BE2C (cell line): ENCODE results near the gene LSS.
"Not testable (repeated sequence)": the region's sequence is repeated elsewhere in the genome, so short reads cannot be mapped to it uniquely, and the experiment has no call there.

Experiments
- DNase-seq: peaks from one replicate; pipeline ENCODE4 v3.0.0-alpha.2; 2020
- H3K27me3 ChIP-seq: fragments of 250-450 bp; sonication (Bioruptor Pico); 2 replicates; pipeline ENCODE4 v1.5.1; 2020; ENCODE audit warnings: mild to moderate bottlenecking
- H3K36me3 ChIP-seq: fragments of 250-450 bp; sonication (Bioruptor Pico); 2 replicates; pipeline ENCODE4 v1.5.1; 2020; ENCODE audit warnings: mild to moderate bottlenecking
- H3K4me1 ChIP-seq: fragments of 250-450 bp; sonication (Bioruptor Pico); 2 replicates; pipeline ENCODE4 v1.5.1; 2020
- H3K4me3 ChIP-seq: 2 replicates; pipeline ENCODE4 v1.5.1; 2011; ENCODE audit warnings: low read depth, low read length
- H3K9me3 ChIP-seq: fragments of 250-450 bp; sonication (Bioruptor Pico); 2 replicates; pipeline ENCODE4 v1.5.1; 2020
- CTCF ChIP-seq: IDR thresholded peaks from 2 replicates; pipeline ENCODE4 v1.5.1; 2012; ENCODE audit warnings: mild to moderate bottlenecking, low read depth, low read length

The LSS gene

GRCh38 chr21:46227811-46228344, 696 bp downstream of the LSS start:
- peaks cover 26% of the 10 kb centered on the region for H3K36me3 ChIP-seq
- no peak for DNase-seq
- H3K9me3 ChIP-seq, result no peaks in the 10 kb centered on the region; the same call in 1 of the 2 replicates
- TF ChIP-seq CTCF, result no peak
- no peaks in the 10 kb centered on the region; the same call in 1 of the 2 replicates for H3K4me1 ChIP-seq
- peak overlapping the region; percentile 94 for H3K4me3 ChIP-seq
- H3K27me3 ChIP-seq, result no peaks in the 10 kb centered on the region

GRCh38 chr21:46226920-46227599, 1.5 kb downstream of the LSS start:
- Histone ChIP-seq H3K4me3 (peak overlapping the region; percentile 94), H3K9me3 (no peaks in the 10 kb centered on the region; the same call in 1 of the 2 replicates), H3K36me3 (peaks cover 27% of the 10 kb centered on the region), H3K4me1 (no peaks in the 10 kb centered on the region; the same call in 1 of the 2 replicates), H3K27me3 (no peaks in the 10 kb centered on the region)
- no peak for DNase-seq
- no peak for TF ChIP-seq CTCF

- DNase-seq, result no peak
- no peak for TF ChIP-seq CTCF
- Histone ChIP-seq H3K36me3 (peaks cover 26% of the 10 kb centered on the region), H3K4me3 (peak overlapping the region; percentile 94), H3K4me1 (no peaks in the 10 kb centered on the region; the same call in 1 of the 2 replicates), H3K9me3 (no peaks in the 10 kb centered on the region), H3K27me3 (no peaks in the 10 kb centered on the region)
Observed at GRCh38 chr21:46226146-46226545, 2.4 kb downstream of the LSS start.

GRCh38 chr21:46223661-46224060, 4.9 kb downstream of the LSS start:
- not testable (repeated sequence) for DNase-seq, H3K9me3 ChIP-seq, H3K27me3 ChIP-seq, H3K4me3 ChIP-seq, H3K4me1 ChIP-seq
- peaks cover 29% of the 10 kb centered on the region for H3K36me3 ChIP-seq

- TF ChIP-seq CTCF, result no peak
- Histone ChIP-seq H3K36me3 (peaks cover 29% of the 10 kb centered on the region), H3K4me3 (no peak overlapping the region), H3K4me1 (no peaks in the 10 kb centered on the region; the same call in 1 of the 2 replicates), H3K9me3 (no peaks in the 10 kb centered on the region), H3K27me3 (no peaks in the 10 kb centered on the region)
- no peak for DNase-seq
Observed at GRCh38 chr21:46223217-46223616, 5.4 kb downstream of the LSS start.

- no peaks in the 10 kb centered on the region for H3K9me3 ChIP-seq
- no peak for DNase-seq
- H3K36me3 ChIP-seq, result peaks cover 29% of the 10 kb centered on the region
- no peak for TF ChIP-seq CTCF
- no peak overlapping the region for H3K4me3 ChIP-seq
- H3K27me3 ChIP-seq, result no peaks in the 10 kb centered on the region
- H3K4me1 ChIP-seq, result no peaks in the 10 kb centered on the region; the same call in 1 of the 2 replicates
Observed at GRCh38 chr21:46222436-46223116, 6.0 kb downstream of the LSS start.
